ENCODE measurements around the gene LGALS8.

LGALS8 gene

GRCh38 chr1:236509647-236510401 is 14.0 kb upstream of the LGALS8 start:
- no peak for DNase-seq

- DNase-seq: no peak
Observed at GRCh38 chr1:236511735-236512418, 11.9 kb upstream of the LGALS8 start.

- DNase-seq: no peak
Observed at GRCh38 chr1:236514703-236515442, 8.9 kb upstream of the LGALS8 start.

- no peak for DNase-seq
Observed at GRCh38 chr1:236515443-236515958, 8.3 kb upstream of the LGALS8 start.

GRCh38 chr1:236516929-236517704 is 6.7 kb upstream of the LGALS8 start:
- DNase-seq: no peak

GRCh38 chr1:236518322-236518721 is 5.5 kb upstream of the LGALS8 start:
- DNase-seq: no peak

- DNase-seq: no peak
Observed at GRCh38 chr1:236520445-236521005, 3.3 kb upstream of the LGALS8 start.

GRCh38 chr1:236522937-236523703 is 662 bp upstream of the LGALS8 start:
- no peak for DNase-seq

- DNase-seq: peak; percentile 35
Observed at GRCh38 chr1:236524142-236524894, 536 bp downstream of the LGALS8 start.

GRCh38 chr1:236524895-236525184 is 1.1 kb downstream of the LGALS8 start:
- no peak for DNase-seq

- DNase-seq: no peak
Observed at GRCh38 chr1:236526079-236526478, 2.3 kb downstream of the LGALS8 start.

- DNase-seq: no peak
Observed at GRCh38 chr1:236530286-236530685, 6.5 kb downstream of the LGALS8 start.

- DNase-seq: no peak
Observed at GRCh38 chr1:236530959-236531358, 7.2 kb downstream of the LGALS8 start.

- no peak for DNase-seq
Observed at GRCh38 chr1:236532850-236533249, 9.1 kb downstream of the LGALS8 start.

GRCh38 chr1:236534151-236534651 is 10.4 kb downstream of the LGALS8 start:
- DNase-seq: no peak

GRCh38 chr1:236535190-236535589 is 11.4 kb downstream of the LGALS8 start:
- DNase-seq: no peak

- no peak for DNase-seq
Observed at GRCh38 chr1:236535662-236536161, 11.9 kb downstream of the LGALS8 start.

GRCh38 chr1:236536540-236536939 is 12.8 kb downstream of the LGALS8 start:
- no peak for DNase-seq

- no peak for DNase-seq
Observed at GRCh38 chr1:236540813-236541465, 17.2 kb downstream of the LGALS8 start.

- no peak for DNase-seq
Observed at GRCh38 chr1:236541710-236542109, 17.9 kb downstream of the LGALS8 start.

Measured in T1000 (cell line).